Measurements from ENCODE around the gene RIPK4. TPM values are rescaled to one million over a fixed set of nuclear protein-coding genes. Genes with fewer than 3 reads are reported as not detected.
A peak's percentile ranks its signal among the peaks of the same experiment; 100 is the strongest.

RIPK4 gene
- total RNA-seq, 1 experiment from 2014 or later, result 20.1 TPM

GRCh38 chr21:41772351-41773080 lies 5.7 kb upstream of the RIPK4 start:
- peak overlapping the region; percentile 29; the same call in 1 of the 2 replicates for H3K4me3 Mint-ChIP-seq
- no peaks in the 10 kb centered on the region for H3K9me3 Mint-ChIP-seq
- TF ChIP-seq ZNF281 (CRISPR knock-in tag; IDR thresholded peaks at IDR 0.05) (0 out of 2 replicates have a peak, but pooled peaks have one; percentile 5), FOXP1 (CRISPR knock-in tag; IDR thresholded peaks at IDR 0.05; ENCODE audit: borderline replicate concordance) (no peak), NR2C2 (CRISPR knock-in tag; IDR thresholded peaks at IDR 0.05) (no peak)
- POLR2A ChIA-PET, result interaction anchor here (2.0 kb wide), 1 partner anchor 11 kb away, joined by 8 read pairs; no protein-coding TSS in a partner anchor
- H3K27ac Mint-ChIP-seq, result no peak overlapping the region
- no peaks in the 10 kb centered on the region for H3K36me3 Mint-ChIP-seq
- ATAC-seq (peak; percentile 43), DNase-seq (ENCODE audit: low spot score) (peak; percentile 50)
- H3K4me1 Mint-ChIP-seq, result peaks cover 53% of the 10 kb centered on the region
- H3K27me3 Mint-ChIP-seq (ENCODE audit: low read depth), result peaks cover 62% of the 10 kb centered on the region
- CTCF ChIA-PET, result interaction anchor here (0.7 to 14.5 kb wide), 7 partner anchors 10 to 161 kb away, joined by 3 to 207 read pairs (median 4); no protein-coding TSS in a partner anchor

- peaks cover 71% of the 10 kb centered on the region for H3K27me3 Mint-ChIP-seq (ENCODE audit: low read depth)
- peaks cover 52% of the 10 kb centered on the region for H3K4me1 Mint-ChIP-seq
- no peak for ATAC-seq
- H3K4me3 Mint-ChIP-seq, result no peak overlapping the region
- ChIA-PET CTCF (interaction anchor here (0.7 to 14.5 kb wide), 7 partner anchors 9 to 160 kb away, joined by 3 to 207 read pairs (median 4); no protein-coding TSS in a partner anchor), POLR2A (interaction anchor here (2.0 kb wide), 1 partner anchor 10 kb away, joined by 8 read pairs; no protein-coding TSS in a partner anchor)
- no peak overlapping the region for H3K27ac Mint-ChIP-seq
- no peak for DNase-seq (ENCODE audit: low spot score)
- TF ChIP-seq ZNF416 (CRISPR knock-in tag; IDR thresholded peaks at IDR 0.05) (no peak), STAT6 (CRISPR knock-in tag; conservative IDR thresholded peaks at IDR 0.05; ENCODE audit: low read depth) (no peak), CBFB (CRISPR knock-in tag; IDR thresholded peaks at IDR 0.05; ENCODE audit: low read depth) (no peak), ZBTB21 (CRISPR knock-in tag; IDR thresholded peaks at IDR 0.05; ENCODE audit: borderline replicate concordance) (no peak), ZNF263 (CRISPR knock-in tag; IDR thresholded peaks at IDR 0.05; ENCODE audit: low read depth) (no peak), ZMAT4 (CRISPR knock-in tag; IDR thresholded peaks at IDR 0.05) (no peak), ZNF423 (CRISPR knock-in tag; IDR thresholded peaks at IDR 0.05) (no peak), ZNF532 (CRISPR knock-in tag; IDR thresholded peaks at IDR 0.05; ENCODE audit: borderline replicate concordance) (no peak), TEAD1 (CRISPR knock-in tag; IDR thresholded peaks at IDR 0.05) (no peak), MLX (CRISPR knock-in tag; IDR thresholded peaks at IDR 0.05) (no peak)
- H3K9me3 Mint-ChIP-seq, result no peaks in the 10 kb centered on the region
- no peaks in the 10 kb centered on the region for H3K36me3 Mint-ChIP-seq
Measured at GRCh38 chr21:41771625-41771945, 4.7 kb upstream of the RIPK4 start.
